NCI-H2081 treated with DMSO at 0.1 percent for 48 hours (cell line): Measurements from ENCODE around the gene GNPTAB.

Experiments used
- DNase-seq: peaks from one replicate; lab custom pipeline; 2025; lab: John Stamatoyannopoulos, UW

Gene GNPTAB

GRCh38 chr12:101772012-101772775 is 58.6 kb downstream of the GNPTAB start:
- DNase-seq, result no peak

GRCh38 chr12:101769865-101770264 is 60.9 kb downstream of the GNPTAB start:
- no peak for DNase-seq

GRCh38 chr12:101768781-101769180 is 62.0 kb downstream of the GNPTAB start:
- DNase-seq, result no peak

- no peak for DNase-seq
Observed at GRCh38 chr12:101767537-101767936, 63.2 kb downstream of the GNPTAB start.

- DNase-seq, result no peak
Observed at GRCh38 chr12:101764051-101764792, 66.5 kb downstream of the GNPTAB start.

GRCh38 chr12:101763246-101763931 is 67.4 kb downstream of the GNPTAB start:
- no peak for DNase-seq

GRCh38 chr12:101761781-101762180 is 69.0 kb downstream of the GNPTAB start:
- DNase-seq, result no peak

GRCh38 chr12:101761350-101761749 is 69.4 kb downstream of the GNPTAB start:
- no peak for DNase-seq

- DNase-seq, result no peak
Observed at GRCh38 chr12:101759396-101760047, 71.2 kb downstream of the GNPTAB start.

- DNase-seq, result no peak
Observed at GRCh38 chr12:101750152-101750551, 80.6 kb downstream of the GNPTAB start.

GRCh38 chr12:101749657-101750056 is 81.1 kb downstream of the GNPTAB start:
- no peak for DNase-seq

- no peak for DNase-seq
Observed at GRCh38 chr12:101748907-101749306, 81.9 kb downstream of the GNPTAB start.

GRCh38 chr12:101747697-101748096 is 83.1 kb downstream of the GNPTAB start:
- DNase-seq, result no peak

GRCh38 chr12:101746661-101747060 is 84.1 kb downstream of the GNPTAB start:
- no peak for DNase-seq

- no peak for DNase-seq
Observed at GRCh38 chr12:101746196-101746595, 84.6 kb downstream of the GNPTAB start.

- DNase-seq, result no peak
Observed at GRCh38 chr12:101745481-101745880, 85.3 kb downstream of the GNPTAB start.

GRCh38 chr12:101743724-101744472 is 86.9 kb downstream of the GNPTAB start:
- no peak for DNase-seq

GRCh38 chr12:101743242-101743641 is 87.5 kb downstream of the GNPTAB start:
- no peak for DNase-seq

GRCh38 chr12:101740980-101741379 is 89.8 kb downstream of the GNPTAB start:
- no peak for DNase-seq

- DNase-seq, result no peak
Observed at GRCh38 chr12:101740566-101740965, 90.2 kb downstream of the GNPTAB start.

- no peak for DNase-seq
Observed at GRCh38 chr12:101738920-101739665, 91.7 kb downstream of the GNPTAB start, which contains the start of gene SYCP3. Gene SYCP3 (minus strand): TSS chr12:101739462. CDS start chr12:101737935, 1,527 bp downstream.
